Germinal center (tissue), 1 donor: ENCODE data around the gene ARHGEF19.
A peak's percentile ranks its signal among the peaks of the same experiment; 100 is the strongest.
"Not testable (repeated sequence)": the region's sequence is repeated elsewhere in the genome, so short reads cannot be mapped to it uniquely, and the experiment has no call there.

Experiments
- DNase-seq: peaks from one replicate; pipeline ENCODE4 v3.0.0; 2012; ENCODE audit warnings: mixed read lengths, low spot score

The ARHGEF19 gene

GRCh38 chr1:16181887-16182719 lies 30.3 kb downstream of the ARHGEF19 start:
- DNase-seq = no peak

- no peak for DNase-seq
These were observed 32.1 kb downstream of the ARHGEF19 start for GRCh38 chr1:16180291-16180824.

GRCh38 chr1:16178596-16179497 lies 33.6 kb downstream of the ARHGEF19 start:
- DNase-seq = no peak

- DNase-seq = no peak
These were observed 35.1 kb downstream of the ARHGEF19 start for GRCh38 chr1:16177306-16177705.

- no peak for DNase-seq
These were observed 35.8 kb downstream of the ARHGEF19 start for GRCh38 chr1:16176653-16177052.

DNA sequence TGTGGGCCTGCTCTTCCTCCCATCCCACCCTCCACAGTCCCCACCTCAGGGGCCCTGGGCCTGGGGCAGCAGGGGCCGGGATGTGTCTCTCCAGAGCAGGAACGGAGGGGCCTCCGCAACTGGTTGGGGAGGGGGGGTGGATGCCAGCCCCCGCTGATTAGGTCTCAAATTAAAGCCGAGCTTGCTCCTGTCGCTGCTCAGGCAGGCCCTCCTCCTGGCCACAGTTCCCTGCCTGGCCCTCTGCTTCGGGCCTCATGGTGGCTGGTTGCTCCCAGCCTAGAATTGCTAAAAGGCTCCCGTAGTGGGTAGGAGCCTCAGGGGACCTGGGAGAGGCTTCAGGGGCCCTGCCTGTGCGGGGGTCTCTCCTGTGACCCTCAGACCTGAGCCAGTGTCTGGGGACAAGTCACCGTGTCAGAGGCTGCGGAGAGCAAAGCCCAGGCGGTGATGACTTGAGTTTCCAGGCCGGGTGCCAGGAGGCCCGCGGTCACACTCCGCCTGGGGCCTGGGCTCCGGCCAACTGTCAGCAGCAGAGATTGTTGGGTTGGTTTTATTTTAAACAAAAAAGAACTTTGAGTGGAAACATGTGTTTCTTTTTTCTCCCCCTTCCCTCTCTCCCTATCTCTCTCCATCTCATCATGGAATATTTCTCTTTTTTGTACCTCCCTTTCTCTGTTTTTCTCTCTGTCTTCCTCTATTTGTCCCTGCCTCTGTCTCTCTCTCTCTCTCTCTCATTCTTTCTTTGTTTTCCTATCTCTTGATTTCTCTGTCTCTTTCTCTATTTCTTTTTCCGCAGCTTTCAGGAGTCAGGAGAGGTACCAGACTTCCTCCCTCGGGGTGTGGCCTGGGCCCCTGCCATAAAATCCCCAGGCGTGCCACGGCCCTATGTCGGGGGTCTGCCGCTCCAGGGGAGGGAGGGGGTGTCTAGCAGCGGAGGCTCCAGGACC lies 36.6 kb downstream of the ARHGEF19 start:
- DNase-seq = no peak

DNA sequence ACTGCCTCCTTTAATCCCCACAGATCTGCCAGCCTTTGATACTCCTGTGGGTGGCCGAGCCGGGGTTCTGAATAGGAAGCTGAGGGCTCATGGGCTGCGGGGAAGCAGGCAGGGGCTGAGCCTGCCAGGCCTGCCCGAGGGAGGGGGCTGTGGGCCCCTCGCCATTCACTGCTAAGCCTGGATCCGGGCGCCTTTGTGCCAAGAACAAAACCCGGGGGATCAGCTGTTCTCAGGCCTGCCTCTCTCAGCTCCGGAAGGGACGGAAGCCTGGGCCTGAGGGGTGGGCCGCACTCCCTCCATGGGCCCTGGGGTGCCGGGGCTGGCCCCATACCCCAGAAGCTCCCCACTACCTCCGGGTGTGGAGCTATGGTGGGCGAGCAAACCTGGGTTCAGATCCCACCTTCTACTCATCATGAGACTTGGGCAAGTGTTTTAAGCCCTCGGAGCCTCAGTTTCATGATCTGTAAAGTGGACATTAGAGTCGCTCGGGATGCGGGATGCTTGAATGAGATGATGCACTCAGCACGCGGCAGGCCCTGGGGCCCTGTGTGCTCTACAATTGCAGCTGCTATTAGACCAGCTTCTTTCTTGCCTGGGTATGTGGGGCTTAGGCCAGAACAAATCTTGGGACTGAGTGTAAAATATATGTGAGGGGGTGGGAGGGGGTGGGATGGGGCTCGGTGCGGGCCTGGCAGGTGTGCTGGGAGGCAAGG lies 37.4 kb downstream of the ARHGEF19 start:
- DNase-seq = no peak

DNA sequence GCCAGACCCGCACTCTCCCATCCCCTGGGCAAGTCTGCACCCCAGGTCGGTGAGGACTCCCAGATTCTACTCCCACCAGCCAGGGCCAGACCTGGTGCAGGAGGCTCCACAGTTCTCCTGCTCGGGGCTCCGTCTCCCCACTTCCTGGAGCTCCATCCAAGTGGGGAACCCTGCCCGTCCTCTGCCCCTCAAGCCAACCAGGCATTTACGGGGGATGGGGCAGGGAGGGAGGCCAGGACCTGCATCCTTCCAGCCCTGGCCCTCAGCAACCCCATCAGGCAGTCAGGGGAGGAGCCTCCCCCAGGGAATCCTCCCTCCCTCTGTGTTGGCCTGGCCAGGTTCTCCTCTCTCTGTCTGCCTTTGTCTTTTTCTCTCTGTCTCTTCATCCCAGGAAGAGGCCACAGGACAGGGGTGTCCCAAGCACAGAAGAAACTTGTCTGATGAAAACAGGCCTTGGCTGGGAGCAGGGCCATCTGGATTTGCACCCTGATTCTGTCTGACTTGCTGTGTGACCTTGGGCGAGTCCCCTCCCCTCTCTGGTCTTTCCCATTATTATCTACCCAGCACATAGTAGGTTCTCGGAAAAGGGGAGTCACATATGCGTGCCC lies 38.1 kb downstream of the ARHGEF19 start:
- DNase-seq = no peak

- no peak for DNase-seq
These were observed 38.8 kb downstream of the ARHGEF19 start for GRCh38 chr1:16173447-16174260.

- no peak for DNase-seq
These were observed 39.4 kb downstream of the ARHGEF19 start for GRCh38 chr1:16172964-16173446.

- DNase-seq = no peak
These were observed 40.1 kb downstream of the ARHGEF19 start for GRCh38 chr1:16172218-16172830.

DNA sequence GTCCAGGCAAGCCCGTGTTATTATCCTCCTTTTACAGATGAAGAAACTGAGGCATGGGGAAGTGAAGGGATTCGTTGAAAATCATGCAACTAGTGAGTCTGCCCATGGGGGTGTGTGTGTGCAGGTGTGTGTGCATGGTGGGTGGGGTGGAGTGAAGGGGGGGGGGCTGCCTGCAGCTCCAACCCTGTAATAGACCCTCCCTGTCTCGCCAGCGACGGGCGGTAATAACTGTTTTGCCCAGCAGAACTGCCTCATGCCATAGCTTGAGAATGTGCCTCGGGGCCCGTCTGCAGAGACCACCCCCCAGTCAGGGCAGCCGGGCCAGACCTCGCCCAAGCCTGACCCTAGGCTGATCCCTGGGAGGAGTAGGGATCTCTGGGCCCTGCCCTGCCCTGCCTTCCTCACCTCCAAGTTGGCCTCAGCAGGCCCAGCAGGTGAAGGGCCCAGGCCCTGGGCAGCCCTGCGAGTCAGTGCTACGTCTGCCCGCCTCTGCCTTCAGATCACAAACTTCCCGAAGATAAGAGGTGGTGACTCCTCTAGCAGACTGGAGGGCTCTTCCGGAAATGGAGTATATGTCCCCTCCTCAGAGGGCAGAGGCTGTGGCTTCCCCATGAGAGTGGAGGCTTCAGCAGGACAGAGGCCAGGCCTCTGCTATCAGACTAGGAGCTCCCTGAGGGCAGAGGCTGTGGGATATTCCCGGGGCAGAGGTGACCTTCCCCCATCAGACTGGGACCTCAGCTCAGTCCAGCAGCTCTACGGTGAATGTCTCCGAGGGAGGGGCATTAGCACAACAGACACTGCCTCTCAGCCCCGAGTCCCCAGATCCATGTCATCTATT lies 40.9 kb downstream of the ARHGEF19 start:
- DNase-seq = no peak

DNA sequence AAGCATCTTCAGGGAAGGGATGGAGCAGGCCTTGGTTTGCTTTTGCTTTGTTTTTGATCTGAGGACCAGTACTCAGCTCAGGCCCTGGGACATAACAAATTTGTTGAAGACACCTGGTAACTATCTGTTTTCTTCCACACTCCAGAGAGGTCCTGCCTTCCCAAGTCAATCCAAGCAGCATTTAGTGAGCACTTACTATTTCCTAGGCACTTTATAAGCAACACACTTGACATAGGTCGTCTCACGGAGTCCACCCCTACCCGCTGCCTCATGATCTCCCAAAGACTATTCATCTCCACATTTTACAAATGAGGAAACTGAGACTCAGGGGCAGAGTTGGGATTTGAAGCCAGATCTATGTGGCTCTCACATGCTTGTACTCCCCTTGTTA lies 42.2 kb downstream of the ARHGEF19 start:
- no peak for DNase-seq

GRCh38 chr1:16168622-16169360 lies 43.7 kb downstream of the ARHGEF19 start:
- no peak for DNase-seq

DNA sequence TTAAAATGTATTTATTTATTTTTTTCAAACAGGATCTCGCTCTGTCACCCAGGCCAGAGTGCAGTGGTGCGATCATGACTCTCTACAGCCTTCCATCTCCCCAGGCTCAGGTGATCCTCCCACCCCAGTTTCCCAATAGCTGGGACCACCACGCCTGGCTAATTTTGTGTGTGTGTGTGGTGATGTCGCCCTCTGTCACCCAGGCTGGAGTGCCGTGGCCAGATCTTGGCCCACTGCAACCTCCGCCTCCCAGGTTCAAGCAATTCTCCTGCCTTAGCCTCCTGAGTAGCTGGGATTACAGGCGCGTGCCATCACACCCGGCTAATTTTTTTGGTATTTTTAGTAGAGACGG lies 44.3 kb downstream of the ARHGEF19 start:
- not testable (repeated sequence) for DNase-seq

DNA sequence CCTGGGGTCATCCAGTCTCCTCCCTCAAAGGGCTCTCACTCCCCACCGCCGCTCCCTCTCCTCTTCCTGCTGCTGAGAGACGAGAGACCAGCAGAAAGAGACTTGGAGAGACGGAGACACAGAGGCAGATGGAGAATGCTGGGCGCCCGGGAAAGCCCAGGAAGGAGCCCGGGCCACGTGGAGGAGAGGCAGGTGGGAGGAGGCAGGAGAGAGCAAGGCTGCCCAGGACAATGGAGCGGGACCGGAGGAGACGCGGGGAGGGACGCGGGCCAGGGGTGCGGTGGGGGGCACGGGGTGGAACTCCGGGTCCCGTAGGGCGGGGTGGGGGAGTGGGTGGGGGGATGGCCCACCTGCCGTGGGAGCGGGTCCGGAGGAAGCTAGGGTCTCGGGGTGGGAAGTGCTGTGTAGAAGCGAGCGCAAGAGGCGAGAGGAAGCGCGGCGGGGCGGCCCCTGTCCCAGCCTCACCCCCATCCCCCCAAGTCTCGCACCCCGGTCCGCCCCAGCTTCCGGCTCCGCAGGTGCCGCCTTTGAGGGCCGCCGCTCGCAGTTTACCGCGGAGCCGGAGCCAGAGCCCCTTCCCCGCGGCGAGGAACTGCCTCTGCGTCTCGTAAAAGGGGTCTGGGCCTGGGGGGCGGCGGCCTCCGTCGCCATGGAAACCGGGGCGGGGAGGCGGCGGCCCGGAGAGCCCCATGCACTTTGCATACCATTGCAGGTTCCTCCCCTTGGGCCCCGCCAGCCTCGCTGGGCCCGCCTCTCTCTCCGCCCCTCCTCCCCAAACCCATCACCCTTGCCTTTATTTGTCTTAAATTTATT lies 44.9 kb downstream of the ARHGEF19 start:
- DNase-seq = peak; percentile 86

DNA sequence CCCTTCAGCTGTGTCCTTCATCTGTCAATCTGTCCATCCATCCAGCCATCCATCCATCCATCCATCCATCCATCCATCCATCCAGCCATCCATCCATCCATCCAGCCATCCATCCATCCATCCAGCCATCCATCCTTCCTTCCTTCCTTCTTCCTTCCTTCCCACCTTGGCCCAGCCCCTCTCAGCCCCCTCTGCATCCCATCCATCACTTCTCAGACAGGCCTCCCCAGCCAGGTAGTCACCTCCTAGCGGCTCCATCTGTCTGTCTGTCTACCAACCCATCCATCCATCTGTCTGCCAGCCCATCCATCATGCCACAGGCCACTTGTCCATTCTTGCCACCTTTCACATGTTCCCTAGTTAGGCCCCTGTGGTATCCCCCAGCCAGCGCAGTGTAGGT lies 46.3 kb downstream of the ARHGEF19 start:
- no peak for DNase-seq
